SK-N-SH (cell line): ENCODE data around the gene SMIM27. TPM values are rescaled to one million over a fixed set of nuclear protein-coding genes. Genes with fewer than 3 reads are reported as not detected.
"Not testable (repeated sequence)": the region's sequence is repeated elsewhere in the genome, so short reads cannot be mapped to it uniquely, and the experiment has no call there.

Experiments
- CTCF ChIA-PET: fragments of 300-600, 350-600 bp; formaldehyde crosslinking; extraction: SDS; loops from one replicate; lab custom pipeline; 2021; lab: Yijun Ruan, JAX
- POLR2A ChIA-PET: fragments of 350-600 bp; sonication (Branson Sonifier 250); formaldehyde crosslinking; extraction: SDS; loops from one replicate; lab custom pipeline; 2020; ENCODE audit warnings: antibody characterized with exemption, inconsistent platforms; lab: Yijun Ruan, JAX
- DNase-seq: peaks from one replicate; pipeline ENCODE4 v3.0.0; 2012
- H2AFZ ChIP-seq: fragments of 200-600 bp; sonication (generic); 2 replicates; pipeline ENCODE4 v1.8.1; 2016; ENCODE audit warnings: antibody characterized with exemption, mild to moderate bottlenecking, low read depth
- H3F3A ChIP-seq: fragments of 200-600 bp; sonication (generic); replicated peaks from 2 replicates; pipeline ENCODE3; 2016; ENCODE audit warnings: antibody characterized with exemption, mild to moderate bottlenecking; ENCODE audit not compliant: insufficient read depth
- H3K27ac ChIP-seq, 2 experiments: fragments of 200-500 bp in 1 of 2; fragments of 200-600 bp in 1 of 2; sonication (Bioruptor generic) in 1 of 2; sonication (generic), shearing (Covaris generic) in 1 of 2; 2 replicates each; pipeline versions ENCODE4 v1.5.1 to v1.6.1; 2014 to 2016; ENCODE audit warnings: low read depth in 2 of 2, inconsistent platforms in 1 of 2, low read length in 1 of 2, mild to moderate bottlenecking in 1 of 2, mixed read lengths in 1 of 2
- H3K27me3 ChIP-seq: fragments of 200-600 bp; sonication (generic), shearing (Covaris generic); 2 replicates; pipeline ENCODE4 v1.6.1; 2016; ENCODE audit warnings: mixed run types; ENCODE audit not compliant: insufficient read depth
- H3K36me3 ChIP-seq, 2 experiments: fragments of 200-500 bp in 1 of 2; fragments of 200-600 bp in 1 of 2; sonication (Bioruptor generic) in 1 of 2; sonication (generic) in 1 of 2; replicated peaks in 1 of 2; 2 replicates each; pipeline versions ENCODE3 to v1.5.1; 2014 to 2016; ENCODE audit warnings: low read length in 1 of 2, mild to moderate bottlenecking in 1 of 2; ENCODE audit not compliant: insufficient read depth in 2 of 2, control insufficient read depth in 1 of 2
- H3K4me1 ChIP-seq, 2 experiments: fragments of 200-500 bp in 1 of 2; fragments of 200-600 bp in 1 of 2; sonication (Bioruptor generic) in 1 of 2; sonication (generic), shearing (Covaris generic) in 1 of 2; 2 replicates each; pipeline versions ENCODE4 v1.5.1 to v1.6.1; 2014 to 2016; ENCODE audit warnings: low read depth in 1 of 2, low read length in 1 of 2, mixed run types in 1 of 2; ENCODE audit not compliant: insufficient read depth in 2 of 2, control insufficient read depth in 1 of 2
- H3K4me2 ChIP-seq: fragments of 200-600 bp; sonication (generic), shearing (Covaris generic); 2 replicates; pipeline ENCODE4 v1.6.1; 2017; ENCODE audit warnings: mixed run types
- H3K4me3 ChIP-seq, 2 experiments: fragments of 200-500 bp in 1 of 2; fragments of 200-600 bp in 1 of 2; sonication (Bioruptor generic) in 1 of 2; sonication (generic), shearing (Covaris generic) in 1 of 2; 2 replicates each; pipeline versions ENCODE4 v1.5.1 to v1.8.1; 2014 to 2016; ENCODE audit warnings: low read depth in 2 of 2, inconsistent platforms in 1 of 2, low read length in 1 of 2, mild to moderate bottlenecking in 1 of 2, mixed read lengths in 1 of 2, moderate library complexity in 1 of 2
- H3K79me2 ChIP-seq: fragments of 200-600 bp; sonication (generic); 2 replicates; pipeline ENCODE4 v1.8.1; 2017; ENCODE audit warnings: mild to moderate bottlenecking; ENCODE audit not compliant: insufficient read depth
- H3K9ac ChIP-seq: fragments of 200-600 bp; sonication (generic); 2 replicates; pipeline ENCODE4 v1.6.1; 2017; ENCODE audit warnings: mixed run types
- H3K9me2 ChIP-seq: fragments of 200-600 bp; sonication (generic); 2 replicates; pipeline ENCODE4 v1.6.1; 2017; ENCODE audit warnings: mixed run types
- H3K9me3 ChIP-seq: fragments of 200-600 bp; sonication (generic); 2 replicates; pipeline ENCODE4 v1.6.1; 2017; ENCODE audit warnings: mixed run types, mild to moderate bottlenecking, moderate library complexity
- H4K20me1 ChIP-seq: fragments of 200-600 bp; sonication (generic); 2 replicates; pipeline ENCODE4 v1.6.1; 2017; ENCODE audit warnings: mild to moderate bottlenecking, mixed run types; ENCODE audit not compliant: insufficient read depth
- CHD2 ChIP-seq: fragments of 150-350 bp; IDR thresholded peaks from 2 replicates; pipeline ENCODE4 v1.6.1; 2018; ENCODE audit warnings: low read length; ENCODE audit not compliant: partially characterized antibody
- CTCF ChIP-seq: fragments of 200-600 bp; sonication (generic); IDR thresholded peaks from 2 replicates; pipeline ENCODE4 v1.6.1; 2017; ENCODE audit warnings: antibody characterized with exemption, mild to moderate bottlenecking, moderate library complexity
- EP300 ChIP-seq, 2 experiments: IDR thresholded peaks; 2 replicates each; pipeline versions ENCODE4 v1.4.0 to v1.6.1; 2012; ENCODE audit warnings: borderline replicate concordance in 1 of 2, low read depth in 1 of 2, low read length in 1 of 2
- FOXM1 ChIP-seq: IDR thresholded peaks from 2 replicates; pipeline ENCODE4 v1.4.0; 2012; ENCODE audit warnings: low read depth, mild to moderate bottlenecking
- GABPA ChIP-seq: IDR thresholded peaks from 2 replicates; pipeline ENCODE4 v1.4.0; 2012; ENCODE audit warnings: low read depth, mild to moderate bottlenecking
- IRF3 ChIP-seq: fragments of 150-350 bp; IDR thresholded peaks from 2 replicates; pipeline ENCODE4 v1.6.1; 2016; ENCODE audit warnings: mild to moderate bottlenecking, low read depth, low read length
- MEF2A ChIP-seq: IDR thresholded peaks from 2 replicates; pipeline ENCODE4 v1.4.0; 2012; ENCODE audit warnings: low read depth, borderline replicate concordance
- NRF1 ChIP-seq: IDR thresholded peaks from 2 replicates; pipeline ENCODE4 v1.6.1; 2012; ENCODE audit warnings: low read depth, mild to moderate bottlenecking, low read length
- POLR2AphosphoS5 ChIP-seq: IDR thresholded peaks from 2 replicates; pipeline ENCODE4 v1.6.1; 2012; ENCODE audit warnings: low read depth, low read length
- RAD21 ChIP-seq: IDR thresholded peaks from 2 replicates; pipeline ENCODE4 v1.6.1; 2012; ENCODE audit warnings: mild to moderate bottlenecking, low read length
- USF1 ChIP-seq: IDR thresholded peaks from 2 replicates; pipeline ENCODE4 v1.4.0; 2012; ENCODE audit warnings: low read depth, borderline replicate concordance
- YY1 ChIP-seq: IDR thresholded peaks from 2 replicates; pipeline ENCODE4 v1.4.0; 2012; ENCODE audit warnings: low read depth, mild to moderate bottlenecking
- WGBS: methylation state at CpG from one replicate; pipeline ENCODE4 v1.1.6; 2017; ENCODE audit warnings: low lambda C conversion rate; 5-methylcytosine and 5-hydroxymethylcytosine counted together
- polyA plus RNA-seq, 3 experiments: library from polyadenylated mRNA; depleted of rRNA; stranded (reverse); fragments of >200 nt; gene quantifications; 2 replicates each; pipeline ENCODE4 v1.2.3, GENCODE V29; 2012
- TF ChIP-seq, protein P1 (sequence below): fragments of 150-350 bp; IDR thresholded peaks from 2 replicates; pipeline ENCODE4 v1.6.1; 2017; ENCODE audit warnings: antibody characterized with exemption, low read length, low read depth, borderline replicate concordance

The SMIM27 gene
- polyA plus RNA-seq, 1 of the 3 experiments (the other 2 are of a cell fraction) = 6.0 TPM

- TF ChIP-seq IRF3 (no peak), RAD21 (no peak), POLR2AphosphoS5 (no peak), YY1 (no peak), CHD2 (no peak), MEF2A (no peak), EP300 (IDR thresholded peaks at IDR 0.05; ENCODE audit: borderline replicate concordance in 1 of 2, low read depth in 1 of 2, low read length in 1 of 2) (no peak), GABPA (no peak), FOXM1 (no peak)
These were observed 9.1 kb upstream of the SMIM27 start (continued) for GRCh38 chr9:32543047-32543446.

DNA sequence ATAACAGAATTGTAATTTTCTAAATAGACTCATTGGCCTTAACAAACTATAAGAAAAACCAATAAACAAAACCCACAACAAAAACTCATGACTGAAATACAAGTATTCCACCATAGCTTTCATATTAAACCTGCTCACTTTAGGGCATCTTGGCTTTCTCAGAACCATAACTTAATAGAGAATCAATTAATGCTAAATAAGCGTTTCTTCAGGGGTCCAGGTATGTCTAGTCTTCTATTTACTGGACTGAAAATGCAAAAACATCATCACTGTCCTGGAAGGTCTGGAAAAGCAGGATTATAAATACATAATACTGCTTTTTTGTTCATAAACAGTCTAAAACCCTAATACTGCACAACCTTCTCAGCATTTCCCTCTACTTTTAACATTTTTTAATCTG is 6.2 kb upstream of the SMIM27 start:
- ChIA-PET POLR2A (interaction anchor here (0.6 to 2.1 kb wide), 2 partner anchors 10 to 481 kb away, joined by 3 to 5 read pairs; no protein-coding TSS in a partner anchor), CTCF (interaction anchor here (2.7 to 4.1 kb wide), 2 partner anchors 20 to 167 kb away, joined by 14 to 33 read pairs; partner anchors contain the start of gene RIGI)
- Histone ChIP-seq H3K9me2 (no peaks in the 10 kb centered on the region), H3K4me2 (no peak overlapping the region), H3K4me3 (no peak overlapping the region), H3K36me3 (peaks cover 37 to 42% of the 10 kb centered on the region in 2 experiments), H3K9ac (no peak overlapping the region), H4K20me1 (peaks cover 51% of the 10 kb centered on the region), H3K27me3 (no peaks in the 10 kb centered on the region), H3K9me3 (no peaks in the 10 kb centered on the region), H3F3A (peaks cover 8% of the 10 kb centered on the region), H3K27ac (no peak overlapping the region), H3K4me1 (peaks cover 0 to 2% of the 10 kb centered on the region in 2 experiments; a peak in 2 of 4 replicates), H3K79me2 (peaks cover 99% of the 10 kb centered on the region), H2AFZ (no peak overlapping the region)
- no peak for DNase-seq
- 94% methylated on average over 1 of the region's 1 CpG for WGBS
- TF ChIP-seq GABPA = no peak
- no peak for TF ChIP-seq NRF1
- TF ChIP-seq, protein P1, sequence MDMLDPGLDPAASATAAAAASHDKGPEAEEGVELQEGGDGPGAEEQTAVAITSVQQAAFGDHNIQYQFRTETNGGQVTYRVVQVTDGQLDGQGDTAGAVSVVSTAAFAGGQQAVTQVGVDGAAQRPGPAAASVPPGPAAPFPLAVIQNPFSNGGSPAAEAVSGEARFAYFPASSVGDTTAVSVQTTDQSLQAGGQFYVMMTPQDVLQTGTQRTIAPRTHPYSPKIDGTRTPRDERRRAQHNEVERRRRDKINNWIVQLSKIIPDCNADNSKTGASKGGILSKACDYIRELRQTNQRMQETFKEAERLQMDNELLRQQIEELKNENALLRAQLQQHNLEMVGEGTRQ = no peak
- TF ChIP-seq CTCF = no peak
- no peak for TF ChIP-seq USF1

DNA sequence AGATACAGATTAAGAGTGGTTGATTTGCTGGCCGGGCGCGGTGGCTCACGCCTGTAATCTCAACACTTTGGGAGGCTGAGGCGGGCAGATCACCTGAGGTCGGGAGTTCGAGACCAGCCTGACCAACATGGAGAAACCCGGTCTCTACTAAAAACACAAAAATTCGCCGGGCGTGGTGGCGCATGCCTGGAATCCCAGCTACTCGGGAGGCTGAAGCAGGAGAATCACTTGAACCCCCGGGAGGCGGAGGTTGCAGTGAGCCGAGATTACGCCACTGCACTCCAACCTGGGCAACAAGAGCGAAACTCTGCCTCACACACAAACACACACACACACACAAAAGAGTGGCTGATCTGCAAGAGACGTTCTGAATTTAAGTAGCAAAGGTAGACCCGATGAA is 3.9 kb upstream of the SMIM27 start:
- peaks cover 89% of the 10 kb centered on the region for H3K79me2 ChIP-seq
- H3K9me2 ChIP-seq, H3K9me3 ChIP-seq, H2AFZ ChIP-seq, DNase-seq, H3K4me1 ChIP-seq, H3K4me2 ChIP-seq, H3K4me3 ChIP-seq, H3K9ac ChIP-seq, POLR2A ChIA-PET, H3K27ac ChIP-seq, H3K27me3 ChIP-seq: not testable (repeated sequence)
- peaks cover 22% of the 10 kb centered on the region for H3F3A ChIP-seq
- H3K36me3 ChIP-seq = peaks cover 18 to 19% of the 10 kb centered on the region in 2 experiments
- H4K20me1 ChIP-seq = peaks cover 51% of the 10 kb centered on the region
- CTCF ChIA-PET = interaction anchor here (1.4 to 5.4 kb wide), 3 partner anchors 33 to 169 kb away, joined by 4 to 51 read pairs (median 4); no protein-coding TSS in a partner anchor
- 94% methylated on average over 20 of the region's 20 CpGs for WGBS
